WTC11 (cell line): ENCODE results near the gene MADD. TPM values are rescaled to one million over a fixed set of nuclear protein-coding genes. Genes with fewer than 3 reads are reported as not detected.

Experiments used
- ATAC-seq: fragments of 200-7000 bp; cut with Tn5 transposase; 2 replicates; pipeline ENCODE4 v1.10.0; 2021; ENCODE audit warnings: mild to moderate bottlenecking, moderate library complexity
- CTCF ChIA-PET: fragments of 300-600 bp; sonication (Branson Sonifier 250); formaldehyde crosslinking; loops from one replicate; lab custom pipeline; 2021; ENCODE audit warnings: antibody characterized with exemption; lab: Charles Lee
- POLR2A ChIA-PET: fragments of 350-600 bp; sonication (Branson Sonifier 250); formaldehyde crosslinking; loops from one replicate; lab custom pipeline; 2021; ENCODE audit warnings: antibody characterized with exemption; lab: Charles Lee
- DNase-seq: peaks from one replicate; pipeline ENCODE4 v3.0.0; 2021; ENCODE audit warnings: low spot score
- H3K27ac Mint-ChIP-seq: 2 replicates; pipeline ENCODE4 v1.8.0; 2021; ENCODE audit warnings: mixed read lengths
- H3K27me3 Mint-ChIP-seq: 2 replicates; pipeline ENCODE4 v1.8.0; 2021; ENCODE audit warnings: low read depth, mild to moderate bottlenecking, moderate library complexity, mixed read lengths
- H3K36me3 Mint-ChIP-seq: 2 replicates; pipeline ENCODE4 v1.8.0; 2021; ENCODE audit warnings: mixed read lengths
- H3K4me1 Mint-ChIP-seq: 2 replicates; pipeline ENCODE4 v1.8.0; 2022; ENCODE audit warnings: mixed read lengths
- H3K4me3 Mint-ChIP-seq: 2 replicates; pipeline ENCODE4 v1.8.0; 2021; ENCODE audit warnings: mild to moderate bottlenecking, moderate library complexity, mixed read lengths
- H3K9me3 Mint-ChIP-seq: 2 replicates; pipeline ENCODE4 v1.8.0; 2021; ENCODE audit warnings: mixed read lengths
- CREM ChIP-seq: sonication (generic); formaldehyde crosslinking; IDR thresholded peaks from 2 replicates; pipeline ENCODE4 v1.8.1; 2022; ENCODE audit warnings: mild to moderate bottlenecking, missing genetic modification reagents, moderate library complexity
- GTF2I ChIP-seq: fragments of 250-450 bp; sonication (Bioruptor Pico); conservative IDR thresholded peaks from 2 replicates; pipeline ENCODE4 v1.4.0; 2021; ENCODE audit warnings: mild to moderate bottlenecking
- KAT7 ChIP-seq: sonication (generic); formaldehyde crosslinking; IDR thresholded peaks from 2 replicates; pipeline ENCODE4 v1.8.1; 2023; ENCODE audit warnings: missing genetic modification reagents, mild to moderate bottlenecking, borderline replicate concordance
- MXD4 ChIP-seq: fragments of 250-450 bp; sonication (Bioruptor Pico); IDR thresholded peaks from 2 replicates; pipeline ENCODE4 v1.8.0; 2021; ENCODE audit warnings: mild to moderate bottlenecking, moderate library complexity, borderline replicate concordance
- NFYB ChIP-seq: sonication (generic); formaldehyde crosslinking; conservative IDR thresholded peaks from 2 replicates; pipeline ENCODE4 v1.8.0; 2022; ENCODE audit warnings: low read depth, missing genetic modification reagents
- OVOL2 ChIP-seq: fragments of 250-450 bp; sonication (Bioruptor Pico); IDR thresholded peaks from 2 replicates; pipeline ENCODE4 v1.9.0; 2021; ENCODE audit warnings: mild to moderate bottlenecking, borderline replicate concordance
- SMAD4 ChIP-seq: sonication (generic); formaldehyde crosslinking; IDR thresholded peaks from 2 replicates; pipeline ENCODE4 v1.8.0; 2022; ENCODE audit warnings: mild to moderate bottlenecking, missing genetic modification reagents
- TEAD4 ChIP-seq: sonication (generic); formaldehyde crosslinking; IDR thresholded peaks from 2 replicates; pipeline ENCODE4 v1.8.0; 2022; ENCODE audit warnings: mild to moderate bottlenecking, missing genetic modification reagents
- ZNF121 ChIP-seq: sonication (generic); formaldehyde crosslinking; IDR thresholded peaks from 2 replicates; pipeline ENCODE4 v1.8.0; 2023; ENCODE audit warnings: missing genetic modification reagents
- ZNF219 ChIP-seq: sonication (generic); formaldehyde crosslinking; IDR thresholded peaks from 2 replicates; pipeline ENCODE4 v1.8.0; 2023; ENCODE audit warnings: missing genetic modification reagents, mild to moderate bottlenecking, borderline replicate concordance
- ZNF396 ChIP-seq: fragments of 250-450 bp; sonication (Bioruptor Pico); IDR thresholded peaks from 2 replicates; pipeline ENCODE4 v1.8.0; 2021; ENCODE audit warnings: mild to moderate bottlenecking, moderate library complexity, borderline replicate concordance
- ZNF416 ChIP-seq: fragments of 250-450 bp; sonication (Bioruptor Pico); IDR thresholded peaks from 2 replicates; pipeline ENCODE4 v1.9.0; 2021; ENCODE audit warnings: mild to moderate bottlenecking, inconsistent platforms
- total RNA-seq: library from RNA; stranded (reverse); gene quantifications from 3 replicates; pipeline ENCODE4 v1.2.3, GENCODE V29; 2021
- TF ChIP-seq, protein P1 (sequence below): fragments of 250-450 bp; sonication (Bioruptor Pico); IDR thresholded peaks from 2 replicates; pipeline ENCODE4 v1.9.0; 2021; ENCODE audit warnings: mild to moderate bottlenecking, borderline replicate concordance
- TF ChIP-seq, protein P2 (sequence below): sonication (generic); formaldehyde crosslinking; IDR thresholded peaks from 2 replicates; pipeline ENCODE4 v1.8.0; 2022; ENCODE audit warnings: mild to moderate bottlenecking, missing genetic modification reagents
- TF ChIP-seq, protein P3 (sequence below): fragments of 200-600 bp; IDR thresholded peaks from 2 replicates; pipeline ENCODE4 v1.8.0; 2022; ENCODE audit warnings: antibody characterized with exemption
- TF ChIP-seq, protein P4 (sequence below): sonication (generic); formaldehyde crosslinking; IDR thresholded peaks from 2 replicates; pipeline ENCODE4 v1.8.0; 2023; ENCODE audit warnings: missing genetic modification reagents, mild to moderate bottlenecking, borderline replicate concordance
- TF ChIP-seq, protein P5 (sequence below): sonication (generic); formaldehyde crosslinking; IDR thresholded peaks from 2 replicates; pipeline ENCODE4 v1.8.1; 2022; ENCODE audit warnings: mild to moderate bottlenecking, moderate library complexity, missing genetic modification reagents
- TF ChIP-seq, protein P6 (sequence below): sonication (generic); formaldehyde crosslinking; IDR thresholded peaks from 2 replicates; pipeline ENCODE4 v1.8.1; 2023; ENCODE audit warnings: mild to moderate bottlenecking, moderate library complexity, missing genetic modification reagents
- TF ChIP-seq, protein P7 (sequence below): sonication (generic); formaldehyde crosslinking; IDR thresholded peaks from 2 replicates; pipeline ENCODE4 v1.8.1; 2022; ENCODE audit warnings: low read depth, mild to moderate bottlenecking, moderate library complexity, missing genetic modification reagents, borderline replicate concordance

Gene MADD
- total RNA-seq, 1 experiment from 2014 or later: 47.5 TPM

DNA sequence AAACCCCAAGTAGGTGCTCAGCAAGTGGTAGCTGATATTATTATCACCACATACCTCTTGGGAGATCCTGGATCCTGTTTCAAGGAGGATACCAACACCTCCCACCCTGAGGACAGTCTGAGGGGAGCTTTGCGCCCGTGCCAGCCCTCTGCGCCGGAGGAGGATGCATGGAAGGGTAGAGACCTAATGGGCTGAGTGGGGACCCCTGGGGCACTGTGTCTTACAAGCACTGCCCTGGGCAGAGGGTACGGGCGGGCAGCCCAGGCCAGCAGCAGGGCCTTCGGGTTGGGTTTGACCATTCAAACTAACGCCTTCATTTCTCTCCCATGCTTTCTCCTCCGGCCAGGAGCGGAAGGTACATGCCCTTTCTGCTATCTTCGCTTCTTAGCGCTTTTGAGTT is 56.3 kb downstream of the MADD start:
- ATAC-seq (no peak), DNase-seq (no peak)
- Mint-ChIP-seq H3K27me3 (no peaks in the 10 kb centered on the region), H3K4me1 (no peaks in the 10 kb centered on the region), H3K4me3 (no peak overlapping the region), H3K9me3 (no peaks in the 10 kb centered on the region), H3K27ac (no peak overlapping the region), H3K36me3 (peaks cover 21% of the 10 kb centered on the region)
- CTCF ChIA-PET: interaction anchor here (1.1 kb wide), 1 partner anchor 29 kb away, joined by 4 read pairs; no protein-coding TSS in a partner anchor
- TF ChIP-seq CREM (no peak), ZNF219 (CRISPR knock-in tag) (no peak), KAT7 (no peak), MXD4 (CRISPR knock-in tag) (no peak), ZNF396 (no peak), ZNF121 (CRISPR knock-in tag) (no peak), ZNF416 (no peak), TEAD4 (CRISPR knock-in tag) (no peak), NFYB (no peak), OVOL2 (CRISPR knock-in tag) (no peak), SMAD4 (CRISPR knock-in tag) (no peak), GTF2I (CRISPR knock-in tag) (no peak)
- TF ChIP-seq, protein P1, sequence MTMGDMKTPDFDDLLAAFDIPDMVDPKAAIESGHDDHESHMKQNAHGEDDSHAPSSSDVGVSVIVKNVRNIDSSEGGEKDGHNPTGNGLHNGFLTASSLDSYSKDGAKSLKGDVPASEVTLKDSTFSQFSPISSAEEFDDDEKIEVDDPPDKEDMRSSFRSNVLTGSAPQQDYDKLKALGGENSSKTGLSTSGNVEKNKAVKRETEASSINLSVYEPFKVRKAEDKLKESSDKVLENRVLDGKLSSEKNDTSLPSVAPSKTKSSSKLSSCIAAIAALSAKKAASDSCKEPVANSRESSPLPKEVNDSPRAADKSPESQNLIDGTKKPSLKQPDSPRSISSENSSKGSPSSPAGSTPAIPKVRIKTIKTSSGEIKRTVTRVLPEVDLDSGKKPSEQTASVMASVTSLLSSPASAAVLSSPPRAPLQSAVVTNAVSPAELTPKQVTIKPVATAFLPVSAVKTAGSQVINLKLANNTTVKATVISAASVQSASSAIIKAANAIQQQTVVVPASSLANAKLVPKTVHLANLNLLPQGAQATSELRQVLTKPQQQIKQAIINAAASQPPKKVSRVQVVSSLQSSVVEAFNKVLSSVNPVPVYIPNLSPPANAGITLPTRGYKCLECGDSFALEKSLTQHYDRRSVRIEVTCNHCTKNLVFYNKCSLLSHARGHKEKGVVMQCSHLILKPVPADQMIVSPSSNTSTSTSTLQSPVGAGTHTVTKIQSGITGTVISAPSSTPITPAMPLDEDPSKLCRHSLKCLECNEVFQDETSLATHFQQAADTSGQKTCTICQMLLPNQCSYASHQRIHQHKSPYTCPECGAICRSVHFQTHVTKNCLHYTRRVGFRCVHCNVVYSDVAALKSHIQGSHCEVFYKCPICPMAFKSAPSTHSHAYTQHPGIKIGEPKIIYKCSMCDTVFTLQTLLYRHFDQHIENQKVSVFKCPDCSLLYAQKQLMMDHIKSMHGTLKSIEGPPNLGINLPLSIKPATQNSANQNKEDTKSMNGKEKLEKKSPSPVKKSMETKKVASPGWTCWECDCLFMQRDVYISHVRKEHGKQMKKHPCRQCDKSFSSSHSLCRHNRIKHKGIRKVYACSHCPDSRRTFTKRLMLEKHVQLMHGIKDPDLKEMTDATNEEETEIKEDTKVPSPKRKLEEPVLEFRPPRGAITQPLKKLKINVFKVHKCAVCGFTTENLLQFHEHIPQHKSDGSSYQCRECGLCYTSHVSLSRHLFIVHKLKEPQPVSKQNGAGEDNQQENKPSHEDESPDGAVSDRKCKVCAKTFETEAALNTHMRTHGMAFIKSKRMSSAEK (CRISPR knock-in tag): no peak
- TF ChIP-seq, protein P2, sequence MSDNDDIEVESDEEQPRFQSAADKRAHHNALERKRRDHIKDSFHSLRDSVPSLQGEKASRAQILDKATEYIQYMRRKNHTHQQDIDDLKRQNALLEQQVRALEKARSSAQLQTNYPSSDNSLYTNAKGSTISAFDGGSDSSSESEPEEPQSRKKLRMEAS (CRISPR knock-in tag): no peak
- TF ChIP-seq, protein P3, sequence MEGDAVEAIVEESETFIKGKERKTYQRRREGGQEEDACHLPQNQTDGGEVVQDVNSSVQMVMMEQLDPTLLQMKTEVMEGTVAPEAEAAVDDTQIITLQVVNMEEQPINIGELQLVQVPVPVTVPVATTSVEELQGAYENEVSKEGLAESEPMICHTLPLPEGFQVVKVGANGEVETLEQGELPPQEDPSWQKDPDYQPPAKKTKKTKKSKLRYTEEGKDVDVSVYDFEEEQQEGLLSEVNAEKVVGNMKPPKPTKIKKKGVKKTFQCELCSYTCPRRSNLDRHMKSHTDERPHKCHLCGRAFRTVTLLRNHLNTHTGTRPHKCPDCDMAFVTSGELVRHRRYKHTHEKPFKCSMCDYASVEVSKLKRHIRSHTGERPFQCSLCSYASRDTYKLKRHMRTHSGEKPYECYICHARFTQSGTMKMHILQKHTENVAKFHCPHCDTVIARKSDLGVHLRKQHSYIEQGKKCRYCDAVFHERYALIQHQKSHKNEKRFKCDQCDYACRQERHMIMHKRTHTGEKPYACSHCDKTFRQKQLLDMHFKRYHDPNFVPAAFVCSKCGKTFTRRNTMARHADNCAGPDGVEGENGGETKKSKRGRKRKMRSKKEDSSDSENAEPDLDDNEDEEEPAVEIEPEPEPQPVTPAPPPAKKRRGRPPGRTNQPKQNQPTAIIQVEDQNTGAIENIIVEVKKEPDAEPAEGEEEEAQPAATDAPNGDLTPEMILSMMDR: no peak
- TF ChIP-seq, protein P4, sequence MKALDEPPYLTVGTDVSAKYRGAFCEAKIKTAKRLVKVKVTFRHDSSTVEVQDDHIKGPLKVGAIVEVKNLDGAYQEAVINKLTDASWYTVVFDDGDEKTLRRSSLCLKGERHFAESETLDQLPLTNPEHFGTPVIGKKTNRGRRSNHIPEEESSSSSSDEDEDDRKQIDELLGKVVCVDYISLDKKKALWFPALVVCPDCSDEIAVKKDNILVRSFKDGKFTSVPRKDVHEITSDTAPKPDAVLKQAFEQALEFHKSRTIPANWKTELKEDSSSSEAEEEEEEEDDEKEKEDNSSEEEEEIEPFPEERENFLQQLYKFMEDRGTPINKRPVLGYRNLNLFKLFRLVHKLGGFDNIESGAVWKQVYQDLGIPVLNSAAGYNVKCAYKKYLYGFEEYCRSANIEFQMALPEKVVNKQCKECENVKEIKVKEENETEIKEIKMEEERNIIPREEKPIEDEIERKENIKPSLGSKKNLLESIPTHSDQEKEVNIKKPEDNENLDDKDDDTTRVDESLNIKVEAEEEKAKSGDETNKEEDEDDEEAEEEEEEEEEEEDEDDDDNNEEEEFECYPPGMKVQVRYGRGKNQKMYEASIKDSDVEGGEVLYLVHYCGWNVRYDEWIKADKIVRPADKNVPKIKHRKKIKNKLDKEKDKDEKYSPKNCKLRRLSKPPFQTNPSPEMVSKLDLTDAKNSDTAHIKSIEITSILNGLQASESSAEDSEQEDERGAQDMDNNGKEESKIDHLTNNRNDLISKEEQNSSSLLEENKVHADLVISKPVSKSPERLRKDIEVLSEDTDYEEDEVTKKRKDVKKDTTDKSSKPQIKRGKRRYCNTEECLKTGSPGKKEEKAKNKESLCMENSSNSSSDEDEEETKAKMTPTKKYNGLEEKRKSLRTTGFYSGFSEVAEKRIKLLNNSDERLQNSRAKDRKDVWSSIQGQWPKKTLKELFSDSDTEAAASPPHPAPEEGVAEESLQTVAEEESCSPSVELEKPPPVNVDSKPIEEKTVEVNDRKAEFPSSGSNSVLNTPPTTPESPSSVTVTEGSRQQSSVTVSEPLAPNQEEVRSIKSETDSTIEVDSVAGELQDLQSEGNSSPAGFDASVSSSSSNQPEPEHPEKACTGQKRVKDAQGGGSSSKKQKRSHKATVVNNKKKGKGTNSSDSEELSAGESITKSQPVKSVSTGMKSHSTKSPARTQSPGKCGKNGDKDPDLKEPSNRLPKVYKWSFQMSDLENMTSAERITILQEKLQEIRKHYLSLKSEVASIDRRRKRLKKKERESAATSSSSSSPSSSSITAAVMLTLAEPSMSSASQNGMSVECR: no peak
- TF ChIP-seq, protein P5, sequence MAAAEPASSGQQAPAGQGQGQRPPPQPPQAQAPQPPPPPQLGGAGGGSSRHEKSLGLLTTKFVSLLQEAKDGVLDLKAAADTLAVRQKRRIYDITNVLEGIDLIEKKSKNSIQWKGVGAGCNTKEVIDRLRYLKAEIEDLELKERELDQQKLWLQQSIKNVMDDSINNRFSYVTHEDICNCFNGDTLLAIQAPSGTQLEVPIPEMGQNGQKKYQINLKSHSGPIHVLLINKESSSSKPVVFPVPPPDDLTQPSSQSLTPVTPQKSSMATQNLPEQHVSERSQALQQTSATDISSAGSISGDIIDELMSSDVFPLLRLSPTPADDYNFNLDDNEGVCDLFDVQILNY (CRISPR knock-in tag): no peak
- TF ChIP-seq, protein P6, sequence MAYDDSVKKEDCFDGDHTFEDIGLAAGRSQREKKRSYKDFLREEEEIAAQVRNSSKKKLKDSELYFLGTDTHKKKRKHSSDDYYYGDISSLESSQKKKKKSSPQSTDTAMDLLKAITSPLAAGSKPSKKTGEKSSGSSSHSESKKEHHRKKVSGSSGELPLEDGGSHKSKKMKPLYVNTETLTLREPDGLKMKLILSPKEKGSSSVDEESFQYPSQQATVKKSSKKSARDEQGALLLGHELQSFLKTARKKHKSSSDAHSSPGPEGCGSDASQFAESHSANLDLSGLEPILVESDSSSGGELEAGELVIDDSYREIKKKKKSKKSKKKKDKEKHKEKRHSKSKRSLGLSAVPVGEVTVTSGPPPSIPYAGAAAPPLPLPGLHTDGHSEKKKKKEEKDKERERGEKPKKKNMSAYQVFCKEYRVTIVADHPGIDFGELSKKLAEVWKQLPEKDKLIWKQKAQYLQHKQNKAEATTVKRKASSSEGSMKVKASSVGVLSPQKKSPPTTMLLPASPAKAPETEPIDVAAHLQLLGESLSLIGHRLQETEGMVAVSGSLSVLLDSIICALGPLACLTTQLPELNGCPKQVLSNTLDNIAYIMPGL (CRISPR knock-in tag): no peak
- TF ChIP-seq, protein P7, sequence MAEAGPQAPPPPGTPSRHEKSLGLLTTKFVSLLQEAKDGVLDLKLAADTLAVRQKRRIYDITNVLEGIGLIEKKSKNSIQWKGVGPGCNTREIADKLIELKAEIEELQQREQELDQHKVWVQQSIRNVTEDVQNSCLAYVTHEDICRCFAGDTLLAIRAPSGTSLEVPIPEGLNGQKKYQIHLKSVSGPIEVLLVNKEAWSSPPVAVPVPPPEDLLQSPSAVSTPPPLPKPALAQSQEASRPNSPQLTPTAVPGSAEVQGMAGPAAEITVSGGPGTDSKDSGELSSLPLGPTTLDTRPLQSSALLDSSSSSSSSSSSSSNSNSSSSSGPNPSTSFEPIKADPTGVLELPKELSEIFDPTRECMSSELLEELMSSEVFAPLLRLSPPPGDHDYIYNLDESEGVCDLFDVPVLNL (CRISPR knock-in tag): no peak
- POLR2A ChIA-PET: no interaction called here
